ENCODE measurements around the gene MARCHF6. TPM values are rescaled to one million over a fixed set of nuclear protein-coding genes. Genes with fewer than 3 reads are reported as not detected.

The MARCHF6 gene
- polyA plus RNA-seq, 1 of the 3 experiments (the other 2 are of a cell fraction): 52.4 TPM

GRCh38 chr5:10401498-10401897 lies 48.0 kb downstream of the MARCHF6 start:
- Histone ChIP-seq H3K4me2 (no peak overlapping the region), H2AFZ (ENCODE audit: low read depth) (no peak overlapping the region), H3F3A (replicated peaks; ENCODE audit: insufficient read depth) (no peaks in the 10 kb centered on the region), H3K4me3 (ENCODE audit: low read depth in 2 of 2, low read length in 1 of 2) (no peak overlapping the region), H4K20me1 (ENCODE audit: insufficient read depth) (peaks cover 3% of the 10 kb centered on the region; the same call in 1 of the 2 replicates), H3K36me3 (replicated peaks in 1 of 2; ENCODE audit: control insufficient read depth in 1 of 2, insufficient read depth in 2 of 2, low read length in 1 of 2) (peaks cover 87 to 93% of the 10 kb centered on the region in 2 experiments), H3K27ac (ENCODE audit: low read depth in 2 of 2, low read length in 1 of 2) (no peak overlapping the region), H3K9me3 (no peaks in the 10 kb centered on the region), H3K9ac (no peak overlapping the region), H3K9me2 (no peaks in the 10 kb centered on the region), H3K79me2 (ENCODE audit: insufficient read depth) (peaks cover 5% of the 10 kb centered on the region; the same call in 1 of the 2 replicates), H3K4me1 (ENCODE audit: control insufficient read depth in 1 of 2, insufficient read depth in 2 of 2, low read depth in 1 of 2, low read length in 1 of 2) (no peaks in the 10 kb centered on the region), H3K27me3 (ENCODE audit: insufficient read depth) (no peaks in the 10 kb centered on the region)
- ChIA-PET POLR2A (no interaction called here), CTCF (interaction anchor here (0.7 kb wide), 1 partner anchor 22 kb away, joined by 3 read pairs; no protein-coding TSS in a partner anchor)
- TF ChIP-seq NFIC (IDR thresholded peaks at IDR 0.05; ENCODE audit: borderline replicate concordance): no peak
- WGBS (ENCODE audit: low lambda C conversion rate): 93% methylated on average over 1 of the region's 1 CpG
- no peak for DNase-seq

Small RNA genes within 50 kb of the gene (small RNA-seq; reads per million reads assigned to genes)
- 0 reads per million in 7 experiments for gene RF00019

Other genes with a start within 250 kb of the MARCHF6 start
- gene ATPSCKMT, start 103.8 kb upstream of the MARCHF6 start, polyA plus RNA-seq (2012; rRNA removed): 16.6 and 31.9 TPM in 2 replicates
- 378 and 472 TPM in 2 replicates for gene CCT5, start 103.4 kb upstream of the MARCHF6 start, polyA plus RNA-seq (2012; rRNA removed)
- 42.9 and 61.0 TPM in 2 replicates for gene CMBL, start 45.8 kb upstream of the MARCHF6 start, polyA plus RNA-seq (2012; rRNA removed)
- 0.31 and 0.58 TPM in 2 replicates for gene ROPN1L, start 88.2 kb downstream of the MARCHF6 start, polyA plus RNA-seq (2012; rRNA removed)
- gene ANKRD33B, start 210.4 kb downstream of the MARCHF6 start, polyA plus RNA-seq (2012; rRNA removed): 1.8 and 1.9 TPM in 2 replicates

Data from SK-N-SH (cell line).